Ammon's horn (tissue), 1 donor: Measurements from ENCODE around the gene TIGD4.

Experiments used
- DNase-seq: peaks from one replicate; pipeline ENCODE4 v3.0.0-alpha.2; 2016; ENCODE audit warnings: low spot score

TIGD4 gene

GRCh38 chr4:152779513-152780266, at the start of gene TIGD4, which contains the start of gene ARFIP1:
TSS of gene TIGD4 (minus strand) at chr4:152779730. CDS start at chr4:152771004, 8,726 bp downstream.
TSS of gene ARFIP1 (plus strand) at chr4:152779954. CDS start at chr4:152829634, 49,680 bp downstream.
- peak; percentile 99 for DNase-seq

- DNase-seq: no peak
These were observed 48.6 kb upstream of the TIGD4 start for GRCh38 chr4:152828122-152828521.

- no peak for DNase-seq
These were observed 45.8 kb upstream of the TIGD4 start for GRCh38 chr4:152825336-152825735.

GRCh38 chr4:152824561-152824960, 45.0 kb upstream of the TIGD4 start:
- DNase-seq: no peak

- no peak for DNase-seq
These were observed 42.8 kb upstream of the TIGD4 start for GRCh38 chr4:152822323-152822722.

GRCh38 chr4:152820073-152820472, 40.5 kb upstream of the TIGD4 start:
- DNase-seq: no peak

- DNase-seq: no peak
These were observed 39.6 kb upstream of the TIGD4 start for GRCh38 chr4:152819026-152819645.

- DNase-seq: no peak
These were observed 37.8 kb upstream of the TIGD4 start for GRCh38 chr4:152817331-152817730.

GRCh38 chr4:152815078-152815477, 35.5 kb upstream of the TIGD4 start:
- DNase-seq: no peak

GRCh38 chr4:152810715-152811287, 31.3 kb upstream of the TIGD4 start:
- DNase-seq: no peak

GRCh38 chr4:152808670-152809069, 29.1 kb upstream of the TIGD4 start:
- DNase-seq: no peak

- no peak for DNase-seq
These were observed 27.8 kb upstream of the TIGD4 start for GRCh38 chr4:152807294-152807829.

- no peak for DNase-seq
These were observed 27.1 kb upstream of the TIGD4 start for GRCh38 chr4:152806501-152807125.

GRCh38 chr4:152805818-152806217, 26.3 kb upstream of the TIGD4 start:
- DNase-seq: no peak

GRCh38 chr4:152805071-152805650, 25.6 kb upstream of the TIGD4 start:
- no peak for DNase-seq

GRCh38 chr4:152803541-152803940, 24.0 kb upstream of the TIGD4 start:
- no peak for DNase-seq

- DNase-seq: no peak
These were observed 16.4 kb upstream of the TIGD4 start for GRCh38 chr4:152795891-152796290.

- DNase-seq: no peak
These were observed 7.1 kb upstream of the TIGD4 start for GRCh38 chr4:152786627-152787026.

GRCh38 chr4:152785639-152786615, 6.4 kb upstream of the TIGD4 start:
- no peak for DNase-seq

- DNase-seq: no peak
These were observed 5.2 kb upstream of the TIGD4 start for GRCh38 chr4:152784490-152785350.
